Panc1 (cell line): ENCODE results near the gene SETD2. TPM values are rescaled to one million over a fixed set of nuclear protein-coding genes. Genes with fewer than 3 reads are reported as not detected.
A peak's percentile ranks its signal among the peaks of the same experiment; 100 is the strongest.

ENCODE experiments used
- ATAC-seq: fragments of 200-7000 bp; cut with Tn5 transposase; 2 replicates; pipeline ENCODE4 v1.9.1; 2020; ENCODE audit warnings: mild to moderate bottlenecking, moderate library complexity
- BruUV-seq: library from RNA; stranded (reverse); fragments of 400-500 nt; replicated peaks from 2 replicates; lab custom pipeline; 2021; lab: Mats Ljungman, UMichigan
- CTCF ChIA-PET: fragments of 300-600 bp; sonication (Branson Sonifier 250); formaldehyde crosslinking; loops from one replicate; lab custom pipeline; 2022; ENCODE audit warnings: antibody characterized with exemption; lab: Charles Lee
- POLR2A ChIA-PET: fragments of 300-600 bp; sonication (Branson Sonifier 250); formaldehyde crosslinking; loops from one replicate; lab custom pipeline; 2022; ENCODE audit warnings: antibody characterized with exemption; lab: Charles Lee
- DNase-seq: peaks from one replicate; pipeline ENCODE4 v3.0.0-alpha.2; 2010; ENCODE audit warnings: low read depth, low spot score
- H3K27ac ChIP-seq: 2 replicates; pipeline ENCODE4 v1.5.1; 2011; ENCODE audit warnings: mild to moderate bottlenecking, low read length, inconsistent platforms
- H3K27me3 ChIP-seq: fragments of 200-500 bp; sonication (Bioruptor generic); 2 replicates; pipeline ENCODE4 v1.6.0; 2014; ENCODE audit warnings: low read length, inconsistent platforms; ENCODE audit not compliant: control insufficient read depth, insufficient read depth
- H3K36me3 ChIP-seq: fragments of 200-500 bp; sonication (Bioruptor generic); 2 replicates; pipeline ENCODE4 v1.5.1; 2014; ENCODE audit warnings: inconsistent platforms, mild to moderate bottlenecking, low read length, moderate library complexity; ENCODE audit not compliant: control insufficient read depth, insufficient read depth
- H3K4me1 ChIP-seq: 2 replicates; pipeline ENCODE4 v1.5.1; 2011; ENCODE audit warnings: inconsistent platforms, mild to moderate bottlenecking, low read length, moderate library complexity; ENCODE audit not compliant: control insufficient read depth, insufficient read depth
- H3K4me3 ChIP-seq, 2 experiments: 2 replicates each; pipeline ENCODE4 v1.5.1; 2011 to 2012; ENCODE audit warnings: low read depth in 2 of 2, low read length in 2 of 2, mild to moderate bottlenecking in 2 of 2, inconsistent platforms in 1 of 2, moderate library complexity in 1 of 2
- H3K9me3 ChIP-seq: fragments of 200-500 bp; sonication (Bioruptor generic); 2 replicates; pipeline ENCODE4 v1.5.1; 2014; ENCODE audit warnings: low read depth, mild to moderate bottlenecking, inconsistent platforms, low read length, moderate library complexity; ENCODE audit not compliant: control insufficient read depth, insufficient read depth
- POLR2AphosphoS5 ChIP-seq: IDR thresholded peaks from 2 replicates; pipeline ENCODE4 v1.6.1; 2012; ENCODE audit warnings: mild to moderate bottlenecking, low read depth, low read length, moderate library complexity
- SIN3A ChIP-seq: IDR thresholded peaks from 2 replicates; pipeline ENCODE4 v1.6.1; 2012; ENCODE audit warnings: low read depth, mild to moderate bottlenecking, low read length, moderate library complexity, borderline replicate concordance; ENCODE audit not compliant: insufficient read depth
- TCF7L2 ChIP-seq: IDR thresholded peaks from 2 replicates; pipeline ENCODE4 v1.6.1; 2011; ENCODE audit warnings: mild to moderate bottlenecking, low read depth, low read length, inconsistent platforms
- in situ Hi-C: cut with HindIII; loops from 2 replicates; pipeline ENCODE4 v1.10.0; 2016; ENCODE audit warnings: low sequenced_read_pairs, low pct_unique_long_range_greater_than_20kb
- intact Hi-C: fragments of 100-400 bp; cut with micrococcal nuclease; formaldehyde crosslinking; loops from one replicate; pipeline ENCODE4 v1.10.0; 2022; ENCODE audit not compliant: unreplicated experiment
- total RNA-seq: library from RNA; stranded (reverse); gene quantifications from one replicate; pipeline ENCODE4 v1.2.1, GENCODE V29; 2021; ENCODE audit not compliant: unreplicated experiment
- TF ChIP-seq, protein P1 (sequence below): fragments of 450-650 bp; IDR thresholded peaks from 2 replicates; pipeline ENCODE4 v1.5.1; 2017; ENCODE audit warnings: mild to moderate bottlenecking
- TF ChIP-seq, protein P2 (sequence below), 2 experiments: IDR thresholded peaks; 2 replicates each; pipeline ENCODE4 v1.6.1; 2011 to 2012; ENCODE audit warnings: low read depth in 2 of 2, control low read depth in 1 of 2, low read length in 1 of 2, mild to moderate bottlenecking in 1 of 2, moderate library complexity in 1 of 2; ENCODE audit not compliant: insufficient read depth in 1 of 2

SETD2 gene
- total RNA-seq, 1 experiment from 2014 or later: 32.6 TPM

DNA sequence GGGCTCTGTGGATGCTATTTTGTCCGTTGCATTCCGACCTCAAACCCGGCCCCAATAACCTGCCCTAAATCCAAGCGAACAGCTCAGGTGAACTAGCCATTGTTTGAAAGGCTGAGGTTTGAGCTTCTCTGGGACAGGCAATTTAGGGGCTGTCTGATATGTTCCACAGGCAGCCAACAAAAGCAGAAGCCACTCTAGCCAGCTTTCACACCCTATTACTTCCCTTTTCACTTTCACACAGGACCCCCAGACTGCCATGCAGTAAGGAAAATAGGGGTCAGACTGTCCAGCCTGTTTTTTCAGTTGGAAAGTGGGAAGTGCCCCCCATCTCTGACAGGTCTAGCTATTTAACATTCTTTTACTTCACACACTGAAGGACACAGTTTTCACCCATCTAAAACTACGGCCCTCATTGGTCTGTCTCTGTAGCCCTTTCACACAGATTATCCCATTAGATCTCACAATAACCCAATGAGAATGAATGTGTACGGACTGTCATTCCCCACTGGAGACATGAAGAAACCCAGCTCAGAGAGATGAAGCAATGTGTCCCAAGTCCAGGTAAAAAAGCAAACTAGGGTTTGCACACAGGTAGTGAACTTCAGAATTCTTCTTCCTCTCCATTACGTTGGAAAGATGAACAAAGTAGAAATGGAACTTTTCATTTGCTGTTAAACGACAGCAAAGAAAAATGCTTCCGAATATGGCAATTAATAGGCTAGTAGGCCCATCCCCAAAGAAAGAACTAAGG is 189.3 kb downstream of the SETD2 start:
- intact Hi-C loops (no loop called here), in situ Hi-C loops (no loop called here)
- CTCF ChIA-PET: no interaction called here
- Histone ChIP-seq H3K27me3 (no peaks in the 10 kb centered on the region), H3K4me3 (peak overlapping the region; percentile 84 to 90; a peak in 3 of 4 replicates), H3K27ac (peak overlapping the region; percentile 23; the same call in 1 of the 2 replicates), H3K36me3 (no peaks in the 10 kb centered on the region; the same call in none of the 2 replicates), H3K9me3 (no peaks in the 10 kb centered on the region), H3K4me1 (peaks cover 21% of the 10 kb centered on the region)
- no peak for ATAC-seq
- no peak for DNase-seq
- POLR2A ChIA-PET: interaction anchor here (0.6 kb wide), 1 partner anchor 30 kb away, joined by 4 read pairs; no protein-coding TSS in a partner anchor
- TF ChIP-seq, protein P1, sequence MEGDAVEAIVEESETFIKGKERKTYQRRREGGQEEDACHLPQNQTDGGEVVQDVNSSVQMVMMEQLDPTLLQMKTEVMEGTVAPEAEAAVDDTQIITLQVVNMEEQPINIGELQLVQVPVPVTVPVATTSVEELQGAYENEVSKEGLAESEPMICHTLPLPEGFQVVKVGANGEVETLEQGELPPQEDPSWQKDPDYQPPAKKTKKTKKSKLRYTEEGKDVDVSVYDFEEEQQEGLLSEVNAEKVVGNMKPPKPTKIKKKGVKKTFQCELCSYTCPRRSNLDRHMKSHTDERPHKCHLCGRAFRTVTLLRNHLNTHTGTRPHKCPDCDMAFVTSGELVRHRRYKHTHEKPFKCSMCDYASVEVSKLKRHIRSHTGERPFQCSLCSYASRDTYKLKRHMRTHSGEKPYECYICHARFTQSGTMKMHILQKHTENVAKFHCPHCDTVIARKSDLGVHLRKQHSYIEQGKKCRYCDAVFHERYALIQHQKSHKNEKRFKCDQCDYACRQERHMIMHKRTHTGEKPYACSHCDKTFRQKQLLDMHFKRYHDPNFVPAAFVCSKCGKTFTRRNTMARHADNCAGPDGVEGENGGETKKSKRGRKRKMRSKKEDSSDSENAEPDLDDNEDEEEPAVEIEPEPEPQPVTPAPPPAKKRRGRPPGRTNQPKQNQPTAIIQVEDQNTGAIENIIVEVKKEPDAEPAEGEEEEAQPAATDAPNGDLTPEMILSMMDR: no peak
- no peak for TF ChIP-seq POLR2AphosphoS5
- no peak for TF ChIP-seq TCF7L2
- TF ChIP-seq, protein P2, sequence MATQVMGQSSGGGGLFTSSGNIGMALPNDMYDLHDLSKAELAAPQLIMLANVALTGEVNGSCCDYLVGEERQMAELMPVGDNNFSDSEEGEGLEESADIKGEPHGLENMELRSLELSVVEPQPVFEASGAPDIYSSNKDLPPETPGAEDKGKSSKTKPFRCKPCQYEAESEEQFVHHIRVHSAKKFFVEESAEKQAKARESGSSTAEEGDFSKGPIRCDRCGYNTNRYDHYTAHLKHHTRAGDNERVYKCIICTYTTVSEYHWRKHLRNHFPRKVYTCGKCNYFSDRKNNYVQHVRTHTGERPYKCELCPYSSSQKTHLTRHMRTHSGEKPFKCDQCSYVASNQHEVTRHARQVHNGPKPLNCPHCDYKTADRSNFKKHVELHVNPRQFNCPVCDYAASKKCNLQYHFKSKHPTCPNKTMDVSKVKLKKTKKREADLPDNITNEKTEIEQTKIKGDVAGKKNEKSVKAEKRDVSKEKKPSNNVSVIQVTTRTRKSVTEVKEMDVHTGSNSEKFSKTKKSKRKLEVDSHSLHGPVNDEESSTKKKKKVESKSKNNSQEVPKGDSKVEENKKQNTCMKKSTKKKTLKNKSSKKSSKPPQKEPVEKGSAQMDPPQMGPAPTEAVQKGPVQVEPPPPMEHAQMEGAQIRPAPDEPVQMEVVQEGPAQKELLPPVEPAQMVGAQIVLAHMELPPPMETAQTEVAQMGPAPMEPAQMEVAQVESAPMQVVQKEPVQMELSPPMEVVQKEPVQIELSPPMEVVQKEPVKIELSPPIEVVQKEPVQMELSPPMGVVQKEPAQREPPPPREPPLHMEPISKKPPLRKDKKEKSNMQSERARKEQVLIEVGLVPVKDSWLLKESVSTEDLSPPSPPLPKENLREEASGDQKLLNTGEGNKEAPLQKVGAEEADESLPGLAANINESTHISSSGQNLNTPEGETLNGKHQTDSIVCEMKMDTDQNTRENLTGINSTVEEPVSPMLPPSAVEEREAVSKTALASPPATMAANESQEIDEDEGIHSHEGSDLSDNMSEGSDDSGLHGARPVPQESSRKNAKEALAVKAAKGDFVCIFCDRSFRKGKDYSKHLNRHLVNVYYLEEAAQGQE (IDR thresholded peaks at IDR 0.05; ENCODE audit: insufficient read depth in 1 of 2, low read depth in 2 of 2, low read length in 1 of 2): no peak
- no peak for TF ChIP-seq SIN3A
- TSS peak; percentile 72 for BruUV-seq

GRCh38 chr3:46972396-46972795 is 191.5 kb downstream of the SETD2 start:
- TSS peak; percentile 45 for BruUV-seq
- DNase-seq: no peak
- POLR2A ChIA-PET: interaction anchor here (0.7 kb wide), 1 partner anchor 1552 kb away, joined by 5 read pairs; no protein-coding TSS in a partner anchor
- in situ Hi-C loops: no loop called here
- TF ChIP-seq, protein P2 (IDR thresholded peaks at IDR 0.05; ENCODE audit: insufficient read depth in 1 of 2, low read depth in 2 of 2, low read length in 1 of 2): no peak
- TF ChIP-seq POLR2AphosphoS5 (no peak), TCF7L2 (no peak), SIN3A (no peak)
- TF ChIP-seq, protein P1: no peak
- Histone ChIP-seq H3K36me3 (no peaks in the 10 kb centered on the region; the same call in none of the 2 replicates), H3K9me3 (no peaks in the 10 kb centered on the region), H3K27me3 (no peaks in the 10 kb centered on the region), H3K4me1 (peaks cover 23% of the 10 kb centered on the region), H3K4me3 (no peak overlapping the region), H3K27ac (no peak overlapping the region)
- no peak for ATAC-seq
- CTCF ChIA-PET: no interaction called here
- intact Hi-C loops: no loop called here
